ENCODE measurements around the gene BMERB1.
"Not testable (repeated sequence)": the region's sequence is repeated elsewhere in the genome, so short reads cannot be mapped to it uniquely, and the experiment has no call there.

The BMERB1 gene

GRCh38 chr16:15426796-15427195 is 7.6 kb upstream of the BMERB1 start:
- no peak for DNase-seq

DNA sequence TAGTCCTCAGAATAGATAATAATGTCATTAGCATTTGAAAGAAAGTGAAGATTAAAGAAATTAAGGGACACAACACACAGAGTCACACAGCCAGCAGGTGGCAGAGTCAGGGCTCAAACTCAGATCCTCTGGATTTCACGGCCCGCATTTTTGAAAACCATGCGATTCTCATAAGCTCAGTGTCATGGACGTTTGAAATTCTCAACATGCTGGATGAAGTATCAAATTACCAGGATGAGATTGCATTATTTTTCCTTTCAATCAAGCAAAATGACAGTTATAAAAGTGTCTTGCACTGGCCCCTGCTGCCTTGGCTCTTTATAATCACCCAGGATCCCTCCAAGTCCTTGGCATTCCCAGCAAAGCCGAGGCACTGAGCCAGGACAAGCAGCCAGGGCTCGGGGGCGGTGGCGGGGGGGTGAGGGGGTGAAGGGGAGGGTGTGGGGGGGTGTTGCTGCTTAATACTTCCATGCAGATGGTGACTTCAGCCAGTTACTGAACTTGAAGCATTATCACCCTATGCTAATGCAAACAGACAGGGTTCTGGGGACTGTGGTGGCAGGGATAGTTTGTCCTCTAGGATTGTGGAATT is 6.6 kb upstream of the BMERB1 start:
- peak; percentile 46 to 54 for DNase-seq

DNA sequence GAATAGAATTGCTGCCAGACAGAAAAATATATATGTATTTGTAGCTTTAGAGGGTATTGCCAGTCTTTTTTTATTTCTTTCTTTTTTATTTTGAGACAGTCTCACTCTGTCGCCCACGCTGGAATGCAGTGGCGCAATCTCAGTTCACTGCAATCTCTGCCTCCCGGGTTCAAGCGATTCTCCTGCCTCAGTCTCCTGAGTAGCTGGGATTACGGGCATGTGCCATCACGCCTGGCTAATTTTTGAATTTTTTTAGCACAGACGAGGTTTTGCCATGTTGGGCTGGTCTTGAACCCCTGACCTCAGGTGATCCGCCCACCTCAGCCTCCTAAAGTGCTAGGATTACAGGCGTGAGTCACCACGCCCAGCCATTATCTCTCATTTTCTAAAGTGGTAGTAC is 3.5 kb upstream of the BMERB1 start:
- not testable (repeated sequence) for DNase-seq

DNA sequence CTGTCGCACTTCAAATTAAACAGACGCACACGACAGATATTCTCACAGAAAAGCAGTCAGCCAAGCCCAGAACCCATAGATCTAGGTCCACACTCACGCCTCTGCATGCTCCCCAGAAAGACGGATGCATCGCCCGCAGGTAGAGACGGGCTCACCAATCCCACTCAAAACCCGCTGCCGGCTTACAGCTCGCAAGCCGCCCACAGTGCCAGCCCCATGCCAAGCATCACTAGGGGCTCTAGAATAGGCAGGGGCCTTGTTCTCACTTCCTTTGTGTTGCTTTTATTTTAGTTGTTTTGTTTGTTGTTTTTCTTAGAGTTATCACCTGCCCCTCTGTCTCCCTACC is 336 bp upstream of the BMERB1 start:
- no peak for DNase-seq

GRCh38 chr16:15435216-15435864 is 952 bp downstream of the BMERB1 start:
- no peak for DNase-seq

DNA sequence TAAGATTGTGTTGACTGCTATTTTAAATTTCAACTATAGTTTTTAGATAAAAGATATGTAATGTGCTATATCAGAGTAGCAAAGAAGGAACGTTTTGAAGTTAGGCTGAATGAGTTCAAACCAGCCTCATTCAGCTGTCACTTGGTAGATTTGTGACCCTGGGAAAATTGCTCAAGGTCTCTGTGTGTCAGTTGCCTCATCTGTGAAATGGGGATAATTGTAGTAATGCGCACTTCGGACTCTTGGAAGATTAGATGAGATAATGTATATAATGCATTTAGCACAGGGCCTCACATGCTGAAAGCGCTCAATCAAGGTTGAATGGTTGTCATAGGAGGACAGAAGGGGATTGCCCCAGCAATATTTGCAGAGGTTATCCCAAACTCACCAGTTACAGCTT is 4.7 kb downstream of the BMERB1 start:
- DNase-seq = no peak

DNA sequence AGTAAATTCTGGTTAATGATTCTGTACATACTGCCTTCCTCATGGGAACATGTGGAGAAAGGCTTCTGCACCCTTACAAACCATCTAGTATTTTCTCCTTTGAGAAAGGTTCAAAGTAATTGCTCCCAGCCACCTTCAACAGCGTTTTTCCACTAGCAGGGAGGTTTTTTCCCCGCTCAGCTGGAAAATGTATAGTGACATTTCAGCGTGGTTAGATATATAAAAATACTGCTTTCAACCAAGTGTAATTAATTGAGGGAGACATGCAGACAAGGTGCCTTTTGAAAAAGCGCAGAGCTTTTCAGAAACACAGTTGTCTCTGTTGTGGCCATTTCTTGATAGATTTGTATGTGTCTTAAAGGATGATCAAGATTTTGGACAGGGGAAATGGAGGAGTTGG is 5.1 kb downstream of the BMERB1 start:
- no peak for DNase-seq

GRCh38 chr16:15440852-15441251 is 6.5 kb downstream of the BMERB1 start:
- no peak for DNase-seq

DNA sequence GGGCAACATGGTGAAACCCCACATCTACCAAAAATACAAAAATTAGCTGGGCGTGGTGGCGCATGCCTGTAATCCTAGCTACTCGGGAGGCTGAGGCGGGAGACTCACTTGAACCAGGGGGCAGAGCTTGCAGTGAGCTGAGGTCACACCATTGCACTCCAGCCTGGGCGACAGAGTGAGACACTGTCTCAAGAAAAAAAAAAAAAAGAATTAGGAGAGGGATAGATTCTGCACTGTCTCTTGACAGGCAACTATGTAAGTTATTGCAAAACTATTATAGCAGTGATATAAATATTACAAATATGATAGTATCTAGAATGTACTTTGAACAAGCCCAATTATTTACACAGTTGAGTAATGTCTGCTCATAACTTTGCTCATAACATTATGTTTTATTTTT is 7.8 kb downstream of the BMERB1 start:
- DNase-seq = not testable (repeated sequence)

DNA sequence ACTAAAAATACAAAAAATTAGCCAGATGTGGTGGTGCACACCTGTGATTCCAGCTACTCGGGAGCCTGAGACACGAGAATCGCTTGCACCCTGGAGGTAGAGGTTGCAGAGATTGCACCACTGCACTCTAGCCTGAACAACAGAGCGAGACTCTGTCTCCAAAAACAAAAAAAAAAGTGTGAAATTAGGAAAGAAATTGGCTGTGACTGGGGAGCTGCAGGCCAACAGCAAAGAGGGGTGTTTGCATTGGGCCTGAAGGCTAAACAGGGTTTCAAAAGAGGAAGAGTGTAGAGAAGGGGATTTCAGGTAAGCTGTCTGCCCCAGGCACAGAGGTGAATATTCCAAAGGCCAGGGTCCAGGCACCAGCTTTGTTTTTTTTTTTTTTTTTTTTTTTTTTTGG is 9.4 kb downstream of the BMERB1 start:
- no peak for DNase-seq

DNA sequence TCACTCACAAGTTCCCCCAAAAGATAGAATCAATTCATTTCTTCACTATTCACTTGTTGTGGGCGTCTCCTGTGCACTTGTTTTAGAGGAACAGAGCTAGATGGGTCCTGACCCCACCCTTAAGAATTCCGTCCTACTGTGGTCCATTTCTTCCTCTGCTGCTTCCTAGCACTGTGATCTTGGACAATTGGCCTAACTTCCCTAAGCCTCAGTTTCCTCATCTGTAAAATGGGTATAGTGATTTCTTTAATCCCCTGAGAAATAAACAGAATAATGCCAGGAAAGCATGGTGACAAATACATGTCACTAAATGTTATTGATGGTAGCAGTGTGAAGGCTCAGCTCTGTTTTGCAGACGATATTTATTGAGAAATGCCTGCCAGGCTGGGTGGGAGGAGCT is 9.9 kb downstream of the BMERB1 start:
- no peak for DNase-seq

GRCh38 chr16:15445450-15445849 is 11.1 kb downstream of the BMERB1 start:
- DNase-seq = no peak

- no peak for DNase-seq
These were observed 12.5 kb downstream of the BMERB1 start for GRCh38 chr16:15446901-15447300.

GRCh38 chr16:15450624-15451023 is 16.2 kb downstream of the BMERB1 start:
- no peak for DNase-seq

DNA sequence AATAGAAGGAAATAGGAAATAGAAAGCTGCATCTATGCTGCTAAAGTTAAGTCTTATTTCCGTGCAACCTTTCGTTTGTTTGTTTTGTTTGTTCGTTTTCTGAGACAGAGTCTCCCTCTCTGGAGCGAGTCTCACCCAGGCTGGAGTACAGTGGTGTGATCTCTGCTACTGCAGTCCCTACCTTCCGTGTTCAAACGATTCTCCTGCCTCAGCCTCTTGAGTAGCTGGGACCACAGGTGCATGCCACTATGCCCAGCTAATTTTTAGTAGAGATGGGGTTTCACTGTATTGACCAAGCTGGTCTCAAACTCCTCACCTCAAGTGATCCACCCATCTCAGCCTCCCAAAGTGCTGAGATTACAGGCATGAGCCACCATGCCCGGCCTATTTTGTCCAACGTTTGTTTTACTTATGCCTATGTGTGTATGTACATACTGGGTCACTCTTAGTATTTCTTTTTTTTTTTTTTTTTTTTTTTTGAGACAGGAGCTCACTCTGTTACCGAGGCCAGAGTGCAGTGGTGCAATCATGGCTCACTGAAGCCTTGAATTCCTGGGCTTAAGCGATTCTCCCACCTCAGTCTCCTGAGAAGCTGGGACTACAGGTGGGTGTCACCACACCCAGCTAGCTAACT is 16.8 kb downstream of the BMERB1 start:
- no peak for DNase-seq

DNA sequence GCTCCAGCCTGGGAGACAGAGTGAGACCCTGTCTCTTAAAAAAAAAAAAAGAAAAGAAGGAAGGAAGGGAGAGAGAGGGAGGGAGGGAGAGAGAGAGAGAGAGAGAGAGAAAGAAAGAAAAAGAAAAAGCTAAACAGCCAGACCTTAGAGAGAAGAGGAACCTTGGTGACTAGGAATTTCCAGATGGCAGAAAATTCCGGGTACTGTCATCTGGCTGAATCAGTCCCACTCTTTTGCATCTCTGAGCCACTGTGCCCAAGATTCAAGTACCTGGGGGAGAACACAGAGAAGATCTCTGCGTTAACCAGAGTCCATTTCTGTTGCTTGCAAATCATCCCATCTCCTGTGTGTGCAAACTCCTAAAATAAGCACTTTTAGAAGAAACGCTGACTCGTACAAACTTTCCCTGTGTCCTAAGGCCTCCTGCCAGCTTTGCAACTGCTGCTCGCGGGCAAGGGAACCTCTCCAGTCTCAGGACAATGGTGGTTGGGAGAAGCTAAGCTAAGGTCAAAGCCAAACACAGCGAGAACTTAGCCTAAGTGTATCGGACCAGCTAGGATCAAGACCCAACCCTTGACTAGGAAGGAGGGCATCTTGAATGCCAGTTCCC is 18.0 kb downstream of the BMERB1 start:
- no peak for DNase-seq

DNA sequence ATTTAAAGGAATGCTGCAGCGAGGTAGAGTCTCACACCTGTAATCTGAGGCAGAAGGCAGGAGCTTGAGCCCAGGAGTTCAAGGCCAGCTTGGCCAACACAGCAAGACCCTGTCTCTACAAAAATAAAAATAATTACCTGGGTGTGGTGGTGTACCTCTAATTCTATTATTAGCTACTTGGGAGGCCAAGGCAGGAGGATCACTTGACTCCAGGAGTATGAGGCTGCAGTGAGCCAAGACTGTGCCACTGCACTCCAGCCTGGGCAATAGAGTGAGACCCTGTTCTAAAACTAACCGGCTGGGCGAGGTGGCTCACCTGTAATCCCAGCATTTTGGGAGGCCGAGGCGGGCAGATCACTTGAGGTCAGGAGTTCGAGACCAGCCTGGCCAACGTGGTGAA is 18.9 kb downstream of the BMERB1 start:
- DNase-seq = not testable (repeated sequence)

GRCh38 chr16:15454933-15455332 is 20.5 kb downstream of the BMERB1 start:
- not testable (repeated sequence) for DNase-seq

- DNase-seq = no peak
These were observed 23.0 kb downstream of the BMERB1 start for GRCh38 chr16:15457400-15457799.

- no peak for DNase-seq
These were observed 23.6 kb downstream of the BMERB1 start for GRCh38 chr16:15457958-15458357.

GRCh38 chr16:15459791-15460190 is 25.4 kb downstream of the BMERB1 start:
- DNase-seq = no peak

DNA sequence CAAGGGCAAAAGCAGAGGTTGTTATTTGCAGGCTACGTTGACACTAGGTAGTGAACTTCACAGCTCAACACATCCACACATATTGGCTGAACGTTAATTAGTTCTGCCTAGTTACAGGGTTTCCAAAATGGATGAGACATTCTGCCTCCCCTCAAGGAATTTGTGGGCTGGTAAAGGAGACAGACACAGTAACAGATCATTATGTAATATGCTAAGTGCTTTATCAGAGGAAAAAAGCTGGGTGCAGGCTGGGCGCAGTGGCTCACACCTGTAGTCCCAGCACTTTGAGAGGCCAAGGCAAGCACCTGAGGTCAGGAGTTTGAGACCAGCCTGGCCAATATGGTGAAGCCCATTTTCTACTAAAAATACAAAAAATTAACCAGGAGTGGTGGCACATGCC is 26.2 kb downstream of the BMERB1 start:
- DNase-seq = no peak

- DNase-seq = no peak
These were observed 27.0 kb downstream of the BMERB1 start for GRCh38 chr16:15461376-15461775.

Data from stimulated activated CD4-positive, alpha-beta T cell treated with anti-CD3 and anti-CD28 coated beads, Interleukin-4, amount 100 ng/mL, for 4 hours (primary cell).